Stimulated activated memory B cell treated with anti-CD40 and anti-IgM and Interleukin-4, amounts not matched to agents 10 μg/mL and 1 μg/mL and 100 μg/mL, for 72 hours (primary cell): ENCODE measurements around the gene THNSL1.

Source experiments
- ATAC-seq: fragments of 150-1000 bp; cut with Tn5 transposase; 2 replicates; pipeline ENCODE4 v1.10.0; 2021
- H3K27ac Mint-ChIP-seq: one replicate; pipeline ENCODE4 v1.8.0; 2022; ENCODE audit warnings: mild to moderate bottlenecking, mixed read lengths
- H3K27me3 Mint-ChIP-seq: one replicate; pipeline ENCODE4 v1.8.0; 2022; ENCODE audit warnings: mixed read lengths
- H3K36me3 Mint-ChIP-seq: one replicate; pipeline ENCODE4 v1.8.0; 2022; ENCODE audit warnings: mixed read lengths
- H3K4me1 Mint-ChIP-seq: one replicate; pipeline ENCODE4 v1.8.0; 2022; ENCODE audit warnings: mixed read lengths
- H3K4me3 Mint-ChIP-seq: one replicate; pipeline ENCODE4 v1.8.0; 2022; ENCODE audit warnings: mild to moderate bottlenecking, moderate library complexity, mixed read lengths
- H3K9me3 Mint-ChIP-seq: one replicate; pipeline ENCODE4 v1.8.0; 2022; ENCODE audit warnings: mixed read lengths

THNSL1 gene

DNA sequence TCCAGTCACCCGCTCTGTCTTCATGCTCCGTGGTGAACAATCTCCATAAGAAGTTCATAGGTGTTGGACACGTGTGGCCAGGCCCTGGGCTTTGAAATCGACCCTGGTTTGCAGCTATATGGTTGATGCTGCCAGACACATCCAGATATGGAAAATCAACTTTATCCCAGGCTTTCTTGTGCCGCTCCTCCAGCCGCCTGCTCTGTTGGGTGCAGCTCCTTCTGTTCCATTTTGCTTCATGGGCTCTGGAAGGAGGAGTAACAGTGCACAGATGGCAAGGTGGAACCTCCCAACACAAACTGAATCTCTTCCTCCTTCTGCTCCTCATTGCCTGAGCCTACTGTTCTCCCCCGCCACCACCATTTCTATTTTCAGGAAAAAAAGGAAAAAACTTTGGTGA, 44.7 kb downstream of the THNSL1 start:
- no peaks in the 10 kb centered on the region for H3K9me3 Mint-ChIP-seq
- ATAC-seq, result no peak
- no peaks in the 10 kb centered on the region for H3K36me3 Mint-ChIP-seq
- peaks cover 6% of the 10 kb centered on the region for H3K4me1 Mint-ChIP-seq
- H3K27ac Mint-ChIP-seq, result no peak overlapping the region
- no peak overlapping the region for H3K4me3 Mint-ChIP-seq
- H3K27me3 Mint-ChIP-seq, result peaks cover 10% of the 10 kb centered on the region

DNA sequence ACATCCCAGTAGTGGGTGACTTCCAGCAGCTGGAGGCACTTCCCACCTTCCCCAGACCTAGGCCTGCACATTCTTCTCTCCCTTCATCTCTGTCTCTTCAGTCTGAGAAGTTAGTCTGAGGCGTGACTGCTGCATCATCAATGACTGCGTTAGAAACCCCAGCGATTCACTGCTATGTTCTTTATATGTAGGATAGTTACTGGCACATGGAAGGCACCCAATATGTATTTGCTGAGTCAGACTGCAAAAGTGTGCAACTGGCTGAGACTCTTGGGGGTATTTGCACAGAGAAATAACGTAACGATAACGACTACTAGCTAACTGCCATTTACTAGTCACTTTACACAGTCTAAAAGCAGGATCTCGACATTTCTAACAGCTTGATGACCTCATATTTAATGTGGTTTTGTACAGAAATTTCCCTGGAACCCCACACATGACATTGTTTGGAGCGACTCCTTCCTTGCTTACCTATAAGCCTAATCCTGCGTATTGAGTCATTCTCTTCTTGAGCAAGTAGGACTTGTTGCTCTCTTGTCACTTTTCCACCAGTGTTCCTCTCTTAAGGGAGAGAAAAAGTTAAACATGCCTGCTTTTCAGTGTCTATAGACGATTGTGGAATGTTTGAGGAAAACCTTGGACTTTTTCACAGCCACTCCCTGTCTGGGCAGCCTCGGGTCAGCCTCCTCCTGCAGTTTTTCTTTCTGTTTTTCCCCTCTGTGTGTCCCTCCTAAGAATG, 45.5 kb downstream of the THNSL1 start:
- peaks cover 6% of the 10 kb centered on the region for H3K4me1 Mint-ChIP-seq
- H3K36me3 Mint-ChIP-seq, result no peaks in the 10 kb centered on the region
- no peaks in the 10 kb centered on the region for H3K9me3 Mint-ChIP-seq
- H3K27ac Mint-ChIP-seq, result no peak overlapping the region
- H3K27me3 Mint-ChIP-seq, result peaks cover 10% of the 10 kb centered on the region
- no peak overlapping the region for H3K4me3 Mint-ChIP-seq
- no peak for ATAC-seq

GRCh38 chr10:25063157-25063556, 46.7 kb downstream of the THNSL1 start:
- H3K4me1 Mint-ChIP-seq, result peaks cover 6% of the 10 kb centered on the region
- ATAC-seq, result no peak
- no peak overlapping the region for H3K27ac Mint-ChIP-seq
- H3K36me3 Mint-ChIP-seq, result no peaks in the 10 kb centered on the region
- H3K4me3 Mint-ChIP-seq, result no peak overlapping the region
- H3K27me3 Mint-ChIP-seq, result peaks cover 14% of the 10 kb centered on the region
- H3K9me3 Mint-ChIP-seq, result no peaks in the 10 kb centered on the region

- no peak for ATAC-seq
- no peak overlapping the region for H3K4me3 Mint-ChIP-seq
- H3K27me3 Mint-ChIP-seq, result peaks cover 16% of the 10 kb centered on the region
- H3K27ac Mint-ChIP-seq, result no peak overlapping the region
- H3K36me3 Mint-ChIP-seq, result no peaks in the 10 kb centered on the region
- peaks cover 6% of the 10 kb centered on the region for H3K4me1 Mint-ChIP-seq
- H3K9me3 Mint-ChIP-seq, result no peaks in the 10 kb centered on the region
Measured at GRCh38 chr10:25063644-25064043, 47.2 kb downstream of the THNSL1 start.

- H3K4me3 Mint-ChIP-seq, result no peak overlapping the region
- peaks cover 16% of the 10 kb centered on the region for H3K27me3 Mint-ChIP-seq
- H3K27ac Mint-ChIP-seq, result no peak overlapping the region
- H3K9me3 Mint-ChIP-seq, result no peaks in the 10 kb centered on the region
- ATAC-seq, result no peak
- H3K36me3 Mint-ChIP-seq, result no peaks in the 10 kb centered on the region
- H3K4me1 Mint-ChIP-seq, result peaks cover 6% of the 10 kb centered on the region
Measured at GRCh38 chr10:25064401-25064800, 48.0 kb downstream of the THNSL1 start.

DNA sequence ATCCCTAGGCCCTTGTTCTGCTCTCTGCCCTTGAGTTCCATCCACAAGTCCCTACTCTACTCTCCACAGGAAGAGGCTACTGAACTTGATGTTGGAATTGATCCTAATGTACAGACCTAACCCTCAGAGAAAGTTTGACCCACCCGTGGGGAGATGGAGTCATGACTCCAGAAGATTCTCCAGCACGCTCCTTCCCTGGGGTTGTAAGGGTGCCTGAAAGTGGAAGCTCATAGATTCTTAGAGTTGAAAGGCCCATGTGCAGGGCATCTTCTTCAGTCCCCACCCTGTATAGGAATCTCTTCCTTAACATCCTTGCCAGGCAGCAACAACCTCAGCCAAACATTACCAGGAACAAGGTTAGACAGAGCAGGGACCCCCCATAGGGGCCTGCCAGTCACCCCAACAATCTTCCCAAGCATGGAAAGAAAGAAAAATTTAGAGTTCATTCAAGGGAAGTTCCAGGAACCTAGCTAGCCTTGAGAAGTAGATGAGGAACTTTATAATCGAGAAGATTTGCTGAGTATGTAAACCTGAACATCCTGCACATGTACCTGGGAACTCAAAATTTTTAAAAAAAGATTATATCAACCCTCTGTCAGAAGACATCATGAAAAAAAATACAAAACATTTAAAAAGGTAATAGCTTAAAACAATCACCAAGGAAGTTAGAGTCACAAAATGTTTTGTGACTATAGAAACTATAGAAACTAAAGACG, 49.5 kb downstream of the THNSL1 start:
- Mint-ChIP-seq H3K9me3 (no peaks in the 10 kb centered on the region), H3K27me3 (peaks cover 16% of the 10 kb centered on the region), H3K27ac (no peak overlapping the region), H3K36me3 (no peaks in the 10 kb centered on the region), H3K4me1 (peaks cover 6% of the 10 kb centered on the region), H3K4me3 (no peak overlapping the region)
- no peak for ATAC-seq

GRCh38 chr10:25068152-25069058, 52.0 kb downstream of the THNSL1 start:
- H3K27me3 Mint-ChIP-seq, result peaks cover 8% of the 10 kb centered on the region
- H3K36me3 Mint-ChIP-seq, result no peaks in the 10 kb centered on the region
- H3K27ac Mint-ChIP-seq, result no peak overlapping the region
- no peaks in the 10 kb centered on the region for H3K4me1 Mint-ChIP-seq
- H3K9me3 Mint-ChIP-seq, result no peaks in the 10 kb centered on the region
- H3K4me3 Mint-ChIP-seq, result no peak overlapping the region
- no peak for ATAC-seq

DNA sequence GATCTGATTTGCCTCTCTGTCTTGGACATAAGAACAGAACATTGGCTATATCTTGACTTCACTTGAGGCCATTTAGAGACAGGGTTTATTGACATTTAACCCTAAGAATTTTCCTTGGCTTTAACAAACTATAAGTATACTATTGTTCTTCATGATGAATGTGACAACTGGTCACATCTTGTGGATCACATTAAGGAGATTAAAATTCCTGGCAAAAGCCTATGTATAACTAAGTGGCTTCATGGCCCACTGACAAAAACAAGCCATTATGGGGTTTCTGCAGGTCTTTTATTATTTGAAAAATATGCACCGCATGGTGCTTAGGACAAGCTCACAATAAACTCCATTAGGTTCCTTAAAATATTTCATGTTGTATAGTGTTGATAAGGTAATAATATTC, 54.8 kb downstream of the THNSL1 start:
- H3K4me3 Mint-ChIP-seq, result no peak overlapping the region
- no peak overlapping the region for H3K27ac Mint-ChIP-seq
- H3K36me3 Mint-ChIP-seq, result no peaks in the 10 kb centered on the region
- H3K4me1 Mint-ChIP-seq, result no peaks in the 10 kb centered on the region
- ATAC-seq, result no peak
- no peaks in the 10 kb centered on the region for H3K9me3 Mint-ChIP-seq
- peaks cover 23% of the 10 kb centered on the region for H3K27me3 Mint-ChIP-seq

DNA sequence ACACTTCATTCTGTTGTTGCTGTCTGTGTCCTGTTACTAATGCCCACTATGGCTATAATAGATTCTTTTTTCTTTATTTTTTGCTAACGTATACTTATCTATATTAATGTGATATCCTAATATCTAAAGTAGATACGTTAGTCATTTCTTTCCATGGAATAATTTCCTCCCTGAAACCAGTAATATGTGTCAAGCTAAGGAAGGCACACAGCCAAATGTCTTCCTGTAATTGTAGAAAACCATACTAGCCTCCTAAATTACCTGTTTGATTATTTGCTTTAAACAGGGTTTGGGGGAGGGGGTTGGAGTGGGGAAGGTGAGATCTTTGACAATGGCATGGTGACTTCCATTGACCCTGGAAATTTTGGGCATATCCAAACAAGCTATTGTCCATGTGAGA, 56.4 kb downstream of the THNSL1 start:
- Mint-ChIP-seq H3K36me3 (no peaks in the 10 kb centered on the region), H3K4me1 (no peaks in the 10 kb centered on the region), H3K9me3 (no peaks in the 10 kb centered on the region), H3K27ac (no peak overlapping the region), H3K27me3 (peaks cover 22% of the 10 kb centered on the region), H3K4me3 (no peak overlapping the region)
- ATAC-seq, result no peak

- Mint-ChIP-seq H3K27me3 (peaks cover 16% of the 10 kb centered on the region), H3K27ac (no peak overlapping the region), H3K36me3 (no peaks in the 10 kb centered on the region), H3K9me3 (no peaks in the 10 kb centered on the region), H3K4me1 (peaks cover 2% of the 10 kb centered on the region), H3K4me3 (no peak overlapping the region)
- ATAC-seq, result no peak
Measured at GRCh38 chr10:25075825-25076224, 59.4 kb downstream of the THNSL1 start.
